Neural crest cell (in vitro differentiated cells): ENCODE results near the gene MAGEA8. TPM values are rescaled to one million over a fixed set of nuclear protein-coding genes. Genes with fewer than 3 reads are reported as not detected.
"Not testable (repeated sequence)": the region's sequence is repeated elsewhere in the genome, so short reads cannot be mapped to it uniquely, and the experiment has no call there.

ENCODE experiments used
- DNase-seq: peaks from one replicate; pipeline ENCODE4 v3.0.0; 2021; ENCODE audit warnings: low read depth, mixed read lengths, low spot score
- H3K27ac Mint-ChIP-seq: one replicate; pipeline ENCODE4 v1.8.0; 2021; ENCODE audit warnings: mild to moderate bottlenecking, mixed read lengths; ENCODE audit not compliant: unreplicated experiment
- H3K27me3 Mint-ChIP-seq: 2 replicates; pipeline ENCODE4 v1.8.0; 2021; ENCODE audit warnings: low read depth, mild to moderate bottlenecking, mixed read lengths
- H3K36me3 Mint-ChIP-seq: 2 replicates; pipeline ENCODE4 v1.8.0; 2021; ENCODE audit warnings: low read depth, mild to moderate bottlenecking, mixed read lengths
- H3K4me1 Mint-ChIP-seq: 2 replicates; pipeline ENCODE4 v1.8.0; 2021; ENCODE audit warnings: mixed read lengths
- H3K4me3 Mint-ChIP-seq: one replicate; pipeline ENCODE4 v1.8.0; 2021; ENCODE audit warnings: mild to moderate bottlenecking, mixed read lengths
- H3K9me3 Mint-ChIP-seq: 2 replicates; pipeline ENCODE4 v1.8.0; 2021; ENCODE audit warnings: mixed read lengths
- total RNA-seq: library from RNA; stranded (reverse); gene quantifications from 2 replicates; pipeline ENCODE4 v1.2.1, GENCODE V29; 2021
- TF ChIP-seq, protein P1 (sequence below): fragments of 200-600 bp; sonication (generic); conservative IDR thresholded peaks from 2 replicates; pipeline ENCODE4 v1.5.0; 2021; ENCODE audit warnings: antibody characterized with exemption, mild to moderate bottlenecking

MAGEA8 gene
- total RNA-seq, 1 donor from 2014 or later: not detected

DNA sequence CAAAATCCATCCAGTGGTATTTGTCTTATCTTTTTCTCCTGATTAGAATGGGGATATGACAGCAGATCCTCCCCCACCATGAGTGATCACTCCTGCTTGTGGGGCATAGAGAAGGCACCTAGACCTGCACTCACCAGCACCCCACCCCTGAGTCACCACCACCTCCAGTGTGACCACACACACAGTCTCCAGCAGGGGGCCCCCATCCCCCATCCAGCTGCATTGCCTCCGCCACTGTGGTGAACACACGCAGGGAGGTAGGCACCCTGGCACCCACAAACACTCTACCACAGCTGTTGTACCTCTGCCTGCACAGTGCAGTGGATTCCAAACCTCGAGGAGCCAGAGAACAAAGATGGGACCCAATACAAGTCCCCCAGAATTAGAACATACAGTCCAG is 9.0 kb upstream of the MAGEA8 start:
- Mint-ChIP-seq H3K4me3 (no peak overlapping the region), H3K27ac (no peak overlapping the region), H3K36me3 (peaks cover 2% of the 10 kb centered on the region), H3K27me3 (peaks cover 6% of the 10 kb centered on the region), H3K9me3 (peaks cover 15% of the 10 kb centered on the region), H3K4me1 (no peaks in the 10 kb centered on the region)
- no peak for DNase-seq
- TF ChIP-seq, protein P1, sequence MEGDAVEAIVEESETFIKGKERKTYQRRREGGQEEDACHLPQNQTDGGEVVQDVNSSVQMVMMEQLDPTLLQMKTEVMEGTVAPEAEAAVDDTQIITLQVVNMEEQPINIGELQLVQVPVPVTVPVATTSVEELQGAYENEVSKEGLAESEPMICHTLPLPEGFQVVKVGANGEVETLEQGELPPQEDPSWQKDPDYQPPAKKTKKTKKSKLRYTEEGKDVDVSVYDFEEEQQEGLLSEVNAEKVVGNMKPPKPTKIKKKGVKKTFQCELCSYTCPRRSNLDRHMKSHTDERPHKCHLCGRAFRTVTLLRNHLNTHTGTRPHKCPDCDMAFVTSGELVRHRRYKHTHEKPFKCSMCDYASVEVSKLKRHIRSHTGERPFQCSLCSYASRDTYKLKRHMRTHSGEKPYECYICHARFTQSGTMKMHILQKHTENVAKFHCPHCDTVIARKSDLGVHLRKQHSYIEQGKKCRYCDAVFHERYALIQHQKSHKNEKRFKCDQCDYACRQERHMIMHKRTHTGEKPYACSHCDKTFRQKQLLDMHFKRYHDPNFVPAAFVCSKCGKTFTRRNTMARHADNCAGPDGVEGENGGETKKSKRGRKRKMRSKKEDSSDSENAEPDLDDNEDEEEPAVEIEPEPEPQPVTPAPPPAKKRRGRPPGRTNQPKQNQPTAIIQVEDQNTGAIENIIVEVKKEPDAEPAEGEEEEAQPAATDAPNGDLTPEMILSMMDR: peak; percentile 50

DNA sequence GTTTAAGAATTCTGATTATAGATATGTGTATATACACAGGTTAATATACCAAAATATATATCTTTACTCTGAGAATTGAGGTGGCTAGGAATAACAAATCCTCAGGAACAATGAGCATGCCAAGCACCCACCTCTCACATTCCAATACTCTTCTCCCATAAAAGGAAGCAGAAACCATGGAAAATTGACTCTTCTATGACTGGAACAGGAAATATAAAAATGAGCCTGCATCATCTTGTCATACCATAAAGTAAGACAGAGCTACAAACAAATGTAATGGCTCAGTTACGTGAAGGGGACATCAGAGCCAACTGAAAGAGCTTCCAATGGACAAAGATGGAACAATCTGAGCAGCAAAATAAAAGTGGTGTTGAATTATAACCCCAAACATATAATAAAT is 3.8 kb upstream of the MAGEA8 start:
- Mint-ChIP-seq H3K9me3 (peaks cover 6% of the 10 kb centered on the region), H3K27ac (no peak overlapping the region), H3K27me3 (peaks cover 6% of the 10 kb centered on the region), H3K4me1 (no peaks in the 10 kb centered on the region), H3K36me3 (peaks cover 2% of the 10 kb centered on the region), H3K4me3 (no peak overlapping the region)
- no peak for DNase-seq
- TF ChIP-seq, protein P1: no peak

DNA sequence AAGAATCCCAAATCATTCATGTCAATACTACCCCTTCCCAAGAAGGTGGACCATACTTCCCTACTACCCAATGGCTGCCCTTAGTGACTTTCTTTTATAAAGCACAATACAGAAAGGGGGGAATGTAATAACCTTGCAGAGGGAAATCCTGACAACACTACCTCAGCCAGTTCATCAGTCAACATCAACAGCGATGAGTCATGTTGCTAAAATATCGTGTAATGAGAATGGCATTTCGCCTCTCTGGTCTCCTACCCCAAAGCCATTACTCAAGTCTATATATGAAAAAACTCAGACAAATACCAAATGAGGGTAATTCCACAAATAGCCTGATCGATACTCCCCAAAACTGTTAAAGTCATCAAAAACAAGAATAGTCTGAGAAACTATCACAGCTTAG is 3.3 kb upstream of the MAGEA8 start:
- Mint-ChIP-seq H3K27ac (no peak overlapping the region), H3K27me3 (peaks cover 6% of the 10 kb centered on the region), H3K4me1 (no peaks in the 10 kb centered on the region), H3K9me3 (peaks cover 6% of the 10 kb centered on the region), H3K4me3 (no peak overlapping the region), H3K36me3 (peaks cover 2% of the 10 kb centered on the region)
- TF ChIP-seq, protein P1: no peak
- no peak for DNase-seq

DNA sequence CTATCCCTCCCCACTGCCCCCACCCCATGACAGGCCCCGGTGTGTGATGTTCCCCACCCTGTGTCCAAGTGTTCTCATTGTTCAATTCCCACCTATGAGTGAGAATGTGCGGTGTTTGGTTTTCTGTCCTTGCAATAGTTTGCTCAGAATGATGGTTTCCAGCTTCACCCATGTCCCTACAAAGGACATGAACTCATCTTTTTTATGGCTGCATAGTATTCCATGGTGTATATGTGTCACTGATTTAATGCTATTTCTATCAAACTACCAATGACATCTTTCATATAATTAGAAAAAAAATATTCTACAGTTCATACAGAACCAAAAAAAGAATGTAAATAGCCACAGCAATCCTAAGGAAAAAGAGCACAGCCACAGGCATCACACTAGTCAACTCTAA is 9.8 kb downstream of the MAGEA8 start:
- H3K27me3 Mint-ChIP-seq, H3K4me1 Mint-ChIP-seq, H3K27ac Mint-ChIP-seq, DNase-seq, H3K36me3 Mint-ChIP-seq, H3K4me3 Mint-ChIP-seq: not testable (repeated sequence)
- peaks cover 11% of the 10 kb centered on the region for H3K9me3 Mint-ChIP-seq

DNA sequence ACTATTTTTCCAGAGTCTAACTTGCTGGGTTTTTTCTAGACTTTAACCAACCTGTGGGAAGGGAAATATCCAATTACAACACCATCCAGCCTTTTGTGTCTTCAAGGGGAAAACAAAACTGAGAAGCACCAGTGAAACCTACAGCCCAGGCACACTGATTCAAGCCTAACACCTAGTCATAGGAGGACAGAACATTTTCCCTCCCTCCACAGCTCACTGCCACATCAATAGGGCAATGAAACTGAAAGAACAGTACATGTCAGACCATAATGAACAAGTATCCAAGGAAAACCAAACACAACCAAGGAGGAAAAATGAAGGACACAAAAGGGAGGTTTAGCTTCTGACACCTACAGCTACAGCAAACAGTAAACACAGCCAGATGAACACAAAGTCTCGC is 17.6 kb downstream of the MAGEA8 start:
- no peaks in the 10 kb centered on the region for H3K4me1 Mint-ChIP-seq
- no peak for DNase-seq
- H3K27me3 Mint-ChIP-seq: no peaks in the 10 kb centered on the region
- TF ChIP-seq, protein P1: no peak
- H3K4me3 Mint-ChIP-seq: no peak overlapping the region
- H3K27ac Mint-ChIP-seq: no peak overlapping the region
- H3K36me3 Mint-ChIP-seq: no peaks in the 10 kb centered on the region
- peaks cover 6% of the 10 kb centered on the region for H3K9me3 Mint-ChIP-seq

DNA sequence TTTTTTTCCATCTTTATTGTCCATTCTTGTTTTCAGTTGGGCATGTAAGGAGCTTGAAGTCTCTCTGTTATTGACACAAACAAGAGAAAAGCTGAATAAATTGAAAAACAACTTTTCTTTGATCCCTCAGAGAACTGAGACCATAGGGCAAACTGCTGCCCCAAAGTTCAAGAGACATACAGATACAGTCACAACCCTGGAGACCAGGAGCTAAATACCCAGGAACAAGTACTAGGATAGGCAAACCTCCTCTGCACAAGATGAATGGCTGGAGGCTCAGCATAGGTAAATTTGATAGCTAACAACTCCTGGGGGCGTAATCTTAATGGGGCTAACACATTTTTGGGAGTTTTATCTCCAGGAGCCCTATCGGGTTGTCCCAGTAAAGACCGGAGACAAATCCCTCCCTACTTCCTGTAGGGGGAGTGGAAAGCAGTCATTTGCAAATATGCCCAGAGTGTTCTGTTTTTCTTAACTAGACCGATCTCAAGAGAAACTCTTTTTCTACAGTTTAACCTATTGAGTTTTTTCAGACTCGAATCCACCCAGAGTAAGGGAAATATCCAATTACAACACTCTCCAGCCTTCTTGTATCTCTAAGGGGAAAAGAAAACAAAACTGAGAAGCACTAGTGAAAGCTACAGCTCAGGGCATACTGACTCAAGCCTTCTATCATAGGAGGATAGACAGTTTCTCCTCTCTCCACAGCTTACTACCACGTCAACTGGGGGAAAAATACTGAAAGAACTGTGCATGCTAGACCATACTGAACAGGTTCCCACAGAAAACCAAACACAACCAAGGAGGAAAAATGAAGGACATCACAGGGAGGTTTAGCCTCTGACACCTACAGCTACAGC is 23.1 kb downstream of the MAGEA8 start:
- Mint-ChIP-seq H3K4me1 (peaks cover 6% of the 10 kb centered on the region), H3K4me3 (no peak overlapping the region), H3K27ac (no peak overlapping the region), H3K36me3 (no peaks in the 10 kb centered on the region), H3K27me3 (no peaks in the 10 kb centered on the region), H3K9me3 (peaks cover 2% of the 10 kb centered on the region)
- TF ChIP-seq, protein P1: peak; percentile 36
- no peak for DNase-seq
